GM23248 (cell line): ENCODE data around the gene SPOPL. TPM values are rescaled to one million over a fixed set of nuclear protein-coding genes. Genes with fewer than 3 reads are reported as not detected.

Experiments
- DNase-seq: peaks from one replicate; pipeline ENCODE4 v3.0.0-alpha.2; 2015
- H2AFZ ChIP-seq: fragments of 200-600 bp; sonication (generic); 2 replicates; pipeline ENCODE4 v1.6.1; 2016; ENCODE audit warnings: antibody characterized with exemption
- H3F3A ChIP-seq: fragments of 200-600 bp; sonication (generic); 2 replicates; pipeline ENCODE4 v1.6.1; 2016; ENCODE audit warnings: mild to moderate bottlenecking, antibody characterized with exemption, mixed run types; ENCODE audit not compliant: insufficient read depth
- H3K27ac ChIP-seq: fragments of 200-600 bp; sonication (generic); 2 replicates; pipeline ENCODE4 v1.5.1; 2016; ENCODE audit warnings: mild to moderate bottlenecking
- H3K27me3 ChIP-seq: fragments of 200-600 bp; sonication (generic); replicated peaks from 2 replicates; pipeline ENCODE4 v1.6.1; 2016; ENCODE audit warnings: mild to moderate bottlenecking; ENCODE audit not compliant: insufficient read depth
- H3K36me3 ChIP-seq: fragments of 200-600 bp; sonication (generic); 2 replicates; pipeline ENCODE4 v1.6.1; 2016; ENCODE audit warnings: low read depth, mild to moderate bottlenecking
- H3K4me1 ChIP-seq: fragments of 200-600 bp; sonication (generic); 2 replicates; pipeline ENCODE4 v1.6.1; 2016; ENCODE audit warnings: mild to moderate bottlenecking; ENCODE audit not compliant: insufficient read depth
- H3K4me2 ChIP-seq: fragments of 200-600 bp; sonication (generic); one replicate; pipeline ENCODE4 v1.6.1; 2016; ENCODE audit warnings: mild to moderate bottlenecking; ENCODE audit not compliant: unreplicated experiment
- H3K4me3 ChIP-seq: fragments of 200-600 bp; sonication (generic); 2 replicates; pipeline ENCODE4 v1.5.1; 2016; ENCODE audit warnings: mild to moderate bottlenecking
- H3K79me2 ChIP-seq: fragments of 200-600 bp; sonication (generic); 2 replicates; pipeline ENCODE4 v1.6.1; 2016; ENCODE audit warnings: mild to moderate bottlenecking; ENCODE audit not compliant: insufficient read depth
- H3K9ac ChIP-seq: fragments of 200-600 bp; sonication (generic); 2 replicates; pipeline ENCODE4 v1.6.1; 2016; ENCODE audit warnings: mild to moderate bottlenecking
- H3K9me2 ChIP-seq: fragments of 200-600 bp; sonication (generic); 2 replicates; pipeline ENCODE4 v1.6.1; 2016; ENCODE audit warnings: mixed run types, mild to moderate bottlenecking, moderate library complexity; ENCODE audit not compliant: insufficient read depth
- H3K9me3 ChIP-seq: fragments of 200-600 bp; sonication (generic); one replicate; pipeline ENCODE4 v1.6.1; 2017; ENCODE audit warnings: low read depth
- H4K20me1 ChIP-seq: fragments of 200-600 bp; sonication (generic); 2 replicates; pipeline ENCODE4 v1.6.0; 2016; ENCODE audit not compliant: insufficient read depth
- EZH2 ChIP-seq: fragments of 200-600 bp; sonication (generic); IDR thresholded peaks from 2 replicates; pipeline ENCODE4 v1.6.1; 2018; ENCODE audit warnings: antibody characterized with exemption, mild to moderate bottlenecking; ENCODE audit not compliant: insufficient read depth, poor library complexity, severe bottlenecking
- EZH2phosphoT487 ChIP-seq: fragments of 200-600 bp; sonication (generic); IDR thresholded peaks from 2 replicates; pipeline ENCODE4 v1.6.1; 2018; ENCODE audit warnings: antibody characterized with exemption, moderate library complexity, mild to moderate bottlenecking, low read depth; ENCODE audit not compliant: insufficient read depth
- WGBS, 2 experiments: methylation state at CpG; one replicate each; pipeline ENCODE4 v1.1.6; 2015 to 2017; ENCODE audit warnings: low lambda C conversion rate in 2 of 2, low coverage in 1 of 2; ENCODE audit errors: missing lambda C conversion rate in 2 of 2; 5-methylcytosine and 5-hydroxymethylcytosine counted together
- in situ Hi-C: fragments of 300-500 bp; cut with MboI; formaldehyde crosslinking; loops from 2 replicates; pipeline ENCODE4 v1.15.0; 2020
- polyA plus RNA-seq: library from polyadenylated mRNA; unstranded; fragments of >200 nt; fragmentation: Nextera tagmentation; extraction: Ambion mirVana; gene quantifications from 2 replicates; pipeline ENCODE4 v1.2.1, GENCODE V29; 2016
- total RNA-seq: library from RNA; depleted of rRNA; stranded (reverse); fragments of >200 nt; shearing (Covaris generic); gene quantifications from 2 replicates; pipeline ENCODE4 v1.2.3, GENCODE V29; 2014

SPOPL gene
- total and polyA plus RNA-seq, 2 experiments from 2014 or later = 3.6 to 12.0 TPM

- Histone ChIP-seq H3K9me3 (no peaks in the 10 kb centered on the region), H3F3A (0 out of 2 replicates have a peak, but pooled peaks cover 4% of the 10 kb centered on the region), H3K27ac (peak overlapping the region; percentile 33), H3K4me3 (peak overlapping the region; percentile 92), H3K27me3 (no peaks in the 10 kb centered on the region), H3K4me2 (peak overlapping the region; percentile 96), H4K20me1 (no peaks in the 10 kb centered on the region), H3K9me2 (no peaks in the 10 kb centered on the region), H3K9ac (peak overlapping the region; percentile 83), H3K36me3 (no peaks in the 10 kb centered on the region), H3K79me2 (peaks cover 61% of the 10 kb centered on the region), H3K4me1 (peaks cover 21% of the 10 kb centered on the region), H2AFZ (peak overlapping the region; percentile 84)
- no peak for TF ChIP-seq EZH2phosphoT487
- no peak for TF ChIP-seq EZH2
- in situ Hi-C loops = no loop called here
- WGBS, 2 experiments = 1% methylated on average over 17 to 26 of the region's 26 CpGs
- peak; percentile 39 for DNase-seq
These were observed 901 bp downstream of the SPOPL start for GRCh38 chr2:138502255-138503086.

- peak overlapping the region; percentile 96 for H3K4me2 ChIP-seq
- peak; percentile 26 for DNase-seq
- peak overlapping the region; percentile 84 for H2AFZ ChIP-seq
- TF ChIP-seq EZH2 = no peak
- no peak for TF ChIP-seq EZH2phosphoT487
- peaks cover 66% of the 10 kb centered on the region for H3K79me2 ChIP-seq
- H3K4me3 ChIP-seq = peak overlapping the region; percentile 92
- no peak overlapping the region for H3K27ac ChIP-seq
- H3K27me3 ChIP-seq = no peaks in the 10 kb centered on the region
- 0 out of 2 replicates have a peak, but pooled peaks cover 4% of the 10 kb centered on the region for H3F3A ChIP-seq
- H4K20me1 ChIP-seq = no peaks in the 10 kb centered on the region
- H3K36me3 ChIP-seq = no peaks in the 10 kb centered on the region
- H3K9me2 ChIP-seq = no peaks in the 10 kb centered on the region
- in situ Hi-C loops = no loop called here
- H3K9ac ChIP-seq = peak overlapping the region; percentile 83
- WGBS, 2 experiments = 58 to 63% methylated on average over 2 of the region's 2 CpGs
- peaks cover 21% of the 10 kb centered on the region for H3K4me1 ChIP-seq
- no peaks in the 10 kb centered on the region for H3K9me3 ChIP-seq
These were observed 1.5 kb downstream of the SPOPL start for GRCh38 chr2:138503087-138503442.

- TF ChIP-seq EZH2phosphoT487 (no peak), EZH2 (no peak)
- peak; percentile 15 for DNase-seq
- no peak overlapping the region for H3K27ac ChIP-seq
- no peaks in the 10 kb centered on the region for H4K20me1 ChIP-seq
- H3F3A ChIP-seq = 0 out of 2 replicates have a peak, but pooled peaks cover 4% of the 10 kb centered on the region
- no peaks in the 10 kb centered on the region for H3K36me3 ChIP-seq
- no peaks in the 10 kb centered on the region for H3K9me2 ChIP-seq
- peak overlapping the region; percentile 96 for H3K4me2 ChIP-seq
- H2AFZ ChIP-seq = no peak overlapping the region
- peaks cover 72% of the 10 kb centered on the region for H3K79me2 ChIP-seq
- 5 to 8% methylated on average over 3 of the region's 3 CpGs for WGBS, 2 experiments
- H3K4me1 ChIP-seq = peaks cover 21% of the 10 kb centered on the region
- in situ Hi-C loops = no loop called here
- H3K9me3 ChIP-seq = no peaks in the 10 kb centered on the region
- H3K27me3 ChIP-seq = no peaks in the 10 kb centered on the region
- H3K4me3 ChIP-seq = peak overlapping the region; percentile 92
- H3K9ac ChIP-seq = peak overlapping the region; percentile 83
These were observed 2.1 kb downstream of the SPOPL start for GRCh38 chr2:138503652-138504051.

- no peak for TF ChIP-seq EZH2phosphoT487
- no peak for TF ChIP-seq EZH2
- no peak overlapping the region for H2AFZ ChIP-seq
- H3K4me1 ChIP-seq = peaks cover 21% of the 10 kb centered on the region
- peaks cover 77% of the 10 kb centered on the region for H3K79me2 ChIP-seq
- no peaks in the 10 kb centered on the region for H3K27me3 ChIP-seq
- H3K27ac ChIP-seq = no peak overlapping the region
- peak overlapping the region; percentile 92 for H3K4me3 ChIP-seq
- H3K36me3 ChIP-seq = no peaks in the 10 kb centered on the region
- 0 out of 2 replicates have a peak, but pooled peaks cover 4% of the 10 kb centered on the region for H3F3A ChIP-seq
- DNase-seq = no peak
- H4K20me1 ChIP-seq = no peaks in the 10 kb centered on the region
- H3K9ac ChIP-seq = peak overlapping the region; percentile 83; the same call in 1 of the 2 replicates
- no peaks in the 10 kb centered on the region for H3K9me2 ChIP-seq
- H3K9me3 ChIP-seq = no peaks in the 10 kb centered on the region
- in situ Hi-C loops = no loop called here
- peak overlapping the region; percentile 96 for H3K4me2 ChIP-seq
These were observed 2.5 kb downstream of the SPOPL start for GRCh38 chr2:138504092-138504491.
